A673 (cell line): Measurements from ENCODE around the gene PFKFB4. TPM values are rescaled to one million over a fixed set of nuclear protein-coding genes. Genes with fewer than 3 reads are reported as not detected.

Source experiments
- BruUV-seq: library from RNA; stranded (reverse); fragments of 400-500 nt; replicated peaks from 2 replicates; lab custom pipeline; 2021; lab: Mats Ljungman, UMichigan
- CTCF ChIA-PET: fragments of 300-600 bp; sonication (Branson Sonifier 250); formaldehyde crosslinking; loops from one replicate; lab custom pipeline; 2022; ENCODE audit warnings: antibody characterized with exemption; lab: Charles Lee
- POLR2A ChIA-PET: fragments of 300-600 bp; sonication (Branson Sonifier 250); formaldehyde crosslinking; loops from one replicate; lab custom pipeline; 2022; ENCODE audit warnings: antibody characterized with exemption; ENCODE audit not compliant: low non-redundant PET; lab: Charles Lee
- DNase-seq: peaks from one replicate; pipeline ENCODE4 v3.0.0-alpha.2; 2015; ENCODE audit warnings: low spot score
- H3K27ac ChIP-seq: fragments of 200-600 bp; sonication (generic); 2 replicates; pipeline ENCODE4 v1.5.1; 2016; ENCODE audit warnings: mixed run types, low read depth, mild to moderate bottlenecking, mixed read lengths, antibody characterized with exemption, low read length; ENCODE audit not compliant: poor library complexity, severe bottlenecking
- H3K27me3 ChIP-seq: fragments of 200-600 bp; sonication (generic); replicated peaks from 2 replicates; pipeline ENCODE4 v1.6.1; 2017; ENCODE audit warnings: mixed run types, low read depth, mild to moderate bottlenecking, mixed read lengths, antibody characterized with exemption, low read length; ENCODE audit not compliant: insufficient read depth, poor library complexity
- H3K36me3 ChIP-seq: fragments of 200-600 bp; sonication (generic); 2 replicates; pipeline ENCODE4 v1.6.1; 2016; ENCODE audit warnings: mixed run types, mild to moderate bottlenecking, mixed read lengths, antibody characterized with exemption, low read length; ENCODE audit not compliant: insufficient read depth, poor library complexity, severe bottlenecking
- H3K4me1 ChIP-seq: fragments of 200-600 bp; sonication (generic); 2 replicates; pipeline ENCODE4 v1.6.1; 2017; ENCODE audit warnings: mixed run types, mild to moderate bottlenecking, mixed read lengths, antibody characterized with exemption, low read length; ENCODE audit not compliant: insufficient read depth, poor library complexity, severe bottlenecking
- H3K4me3 ChIP-seq: fragments of 200-600 bp; sonication (generic); 2 replicates; pipeline ENCODE4 v1.5.1; 2016; ENCODE audit warnings: low read depth, mixed run types, mild to moderate bottlenecking, mixed read lengths, low read length; ENCODE audit not compliant: poor library complexity, severe bottlenecking
- H3K9me3 ChIP-seq: fragments of 200-600 bp; sonication (generic); 2 replicates; pipeline ENCODE4 v1.6.1; 2016; ENCODE audit warnings: mixed run types, low read depth, mild to moderate bottlenecking, mixed read lengths, antibody characterized with exemption, low read length; ENCODE audit not compliant: poor library complexity, severe bottlenecking
- CTCF ChIP-seq: fragments of 300-800, 200-600 bp; sonication (generic); conservative IDR thresholded peaks from 2 replicates; pipeline ENCODE4 v1.5.1; 2017; ENCODE audit warnings: low read depth, mild to moderate bottlenecking, antibody characterized with exemption, low read length, moderate library complexity, mixed read lengths
- EZH2 ChIP-seq: fragments of 200-600 bp; sonication (generic); IDR thresholded peaks from 2 replicates; pipeline ENCODE4 v1.6.1; 2017; ENCODE audit warnings: borderline replicate concordance, low read depth, mild to moderate bottlenecking, mixed read lengths, antibody characterized with exemption, low read length; ENCODE audit not compliant: poor library complexity, severe bottlenecking
- intact Hi-C: fragments of 100-400 bp; cut with micrococcal nuclease; formaldehyde crosslinking; loops from one replicate; pipeline ENCODE4 v1.10.0; 2022; ENCODE audit not compliant: unreplicated experiment
- total RNA-seq: library from RNA; stranded (reverse); gene quantifications from 2 replicates; pipeline ENCODE4 v1.2.3, GENCODE V29; 2021

Gene PFKFB4
- total RNA-seq, 1 experiment from 2014 or later, result 5.0 TPM

GRCh38 chr3:48518069-48518468, 38.5 kb downstream of the PFKFB4 start:
- H3K36me3 ChIP-seq, result no peaks in the 10 kb centered on the region
- no peak overlapping the region for H3K4me3 ChIP-seq
- intact Hi-C loops, result no loop called here
- BruUV-seq, result no TSS peak
- ChIA-PET CTCF (no interaction called here), POLR2A (no interaction called here)
- no peaks in the 10 kb centered on the region for H3K4me1 ChIP-seq
- H3K9me3 ChIP-seq, result no peaks in the 10 kb centered on the region
- H3K27ac ChIP-seq, result no peak overlapping the region
- TF ChIP-seq CTCF, result no peak
- no peak for TF ChIP-seq EZH2
- H3K27me3 ChIP-seq, result no peaks in the 10 kb centered on the region
- DNase-seq, result no peak

- no TSS peak for BruUV-seq
- Histone ChIP-seq H3K9me3 (no peaks in the 10 kb centered on the region), H3K27ac (no peak overlapping the region), H3K4me3 (no peak overlapping the region), H3K36me3 (no peaks in the 10 kb centered on the region), H3K4me1 (no peaks in the 10 kb centered on the region), H3K27me3 (no peaks in the 10 kb centered on the region)
- no peak for TF ChIP-seq EZH2
- TF ChIP-seq CTCF, result no peak
- ChIA-PET CTCF (no interaction called here), POLR2A (no interaction called here)
- intact Hi-C loops, result no loop called here
- DNase-seq, result no peak
These were observed 40.0 kb downstream of the PFKFB4 start for GRCh38 chr3:48516571-48516970.

- Histone ChIP-seq H3K27ac (no peak overlapping the region), H3K9me3 (no peaks in the 10 kb centered on the region), H3K4me3 (no peak overlapping the region), H3K27me3 (no peaks in the 10 kb centered on the region), H3K4me1 (no peaks in the 10 kb centered on the region), H3K36me3 (no peaks in the 10 kb centered on the region)
- ChIA-PET CTCF (no interaction called here), POLR2A (no interaction called here)
- intact Hi-C loops, result no loop called here
- TF ChIP-seq EZH2 (no peak), CTCF (no peak)
- no peak for DNase-seq
- BruUV-seq, result no TSS peak
These were observed 42.0 kb downstream of the PFKFB4 start for GRCh38 chr3:48514431-48515227.
